GM19455 (cell line): ENCODE measurements around the gene PDE11A.

Source experiments
- ATAC-seq: cut with Tn5 transposase; IDR thresholded peaks from one replicate; pipeline ENCODE4 v1.9.1; 2021; ENCODE audit not compliant: unreplicated experiment

The PDE11A gene

DNA sequence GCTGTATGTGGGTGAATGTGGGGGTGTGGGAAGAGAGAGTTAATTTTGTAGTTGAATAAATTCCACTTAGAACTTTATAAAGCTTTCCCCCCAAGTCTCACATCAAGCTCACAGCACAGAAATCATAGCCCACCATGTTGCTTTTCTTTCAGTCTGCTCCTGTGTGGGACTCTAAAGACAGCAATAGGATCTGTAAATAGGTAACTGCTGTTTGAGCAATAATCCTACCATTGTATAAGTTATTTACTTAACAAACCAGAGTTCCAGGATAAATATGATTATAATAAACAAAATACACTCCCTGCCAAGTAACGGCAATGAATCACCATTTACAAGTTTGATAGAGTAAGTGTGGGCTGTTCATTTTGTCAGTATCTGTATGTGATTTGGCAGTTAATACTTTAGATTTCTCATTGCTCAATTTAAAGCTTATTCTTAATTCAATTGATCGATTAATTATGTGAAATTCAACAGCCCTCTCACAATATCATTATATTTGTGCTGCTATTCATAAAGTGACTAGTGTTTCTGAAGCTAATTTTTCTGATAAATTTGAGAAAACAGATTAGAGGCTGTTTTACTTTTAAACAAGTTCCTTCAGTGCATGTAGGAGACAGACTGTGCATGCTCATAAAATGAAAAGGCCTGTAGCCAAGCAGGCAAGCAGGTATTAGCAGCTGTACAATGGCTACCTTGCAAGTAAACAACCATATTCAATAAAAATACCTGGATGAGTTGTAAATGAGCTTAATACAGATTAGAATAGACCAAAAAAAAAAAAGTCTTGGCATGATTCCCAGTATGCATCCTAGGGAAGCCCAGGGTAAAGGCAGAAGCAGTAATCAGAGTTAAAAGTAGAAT, 142.7 kb downstream of the PDE11A start:
- ATAC-seq, result no peak

GRCh38 chr2:177923323-177923722, 149.3 kb downstream of the PDE11A start:
- ATAC-seq, result no peak

- ATAC-seq, result no peak
These were observed 150.9 kb downstream of the PDE11A start for GRCh38 chr2:177921726-177922125.

GRCh38 chr2:177917169-177917568, 155.4 kb downstream of the PDE11A start:
- no peak for ATAC-seq

- ATAC-seq, result no peak
These were observed 156.2 kb downstream of the PDE11A start for GRCh38 chr2:177916342-177916741.

- ATAC-seq, result no peak
These were observed 158.3 kb downstream of the PDE11A start for GRCh38 chr2:177914247-177914646.

DNA sequence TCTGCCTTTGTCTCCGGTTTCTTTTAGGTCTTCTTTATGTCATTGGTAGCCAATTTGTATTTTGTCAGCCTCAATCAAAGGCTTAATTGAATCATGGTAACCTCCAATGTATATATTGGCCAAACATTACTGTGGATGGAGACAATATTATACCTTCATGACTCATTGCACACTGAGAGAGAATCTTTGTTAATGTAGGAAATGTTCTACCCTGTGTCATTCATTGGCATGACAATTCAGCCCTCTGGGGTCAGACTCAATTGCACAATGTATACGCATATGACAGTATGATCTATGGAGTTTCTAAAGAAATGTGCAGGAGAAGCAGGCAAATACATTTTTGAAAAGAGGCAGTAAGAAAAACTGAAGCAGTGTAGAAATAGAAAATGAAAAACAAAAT, 162.6 kb downstream of the PDE11A start:
- ATAC-seq, result no peak

GRCh38 chr2:177908824-177909223, 163.8 kb downstream of the PDE11A start:
- ATAC-seq, result no peak

DNA sequence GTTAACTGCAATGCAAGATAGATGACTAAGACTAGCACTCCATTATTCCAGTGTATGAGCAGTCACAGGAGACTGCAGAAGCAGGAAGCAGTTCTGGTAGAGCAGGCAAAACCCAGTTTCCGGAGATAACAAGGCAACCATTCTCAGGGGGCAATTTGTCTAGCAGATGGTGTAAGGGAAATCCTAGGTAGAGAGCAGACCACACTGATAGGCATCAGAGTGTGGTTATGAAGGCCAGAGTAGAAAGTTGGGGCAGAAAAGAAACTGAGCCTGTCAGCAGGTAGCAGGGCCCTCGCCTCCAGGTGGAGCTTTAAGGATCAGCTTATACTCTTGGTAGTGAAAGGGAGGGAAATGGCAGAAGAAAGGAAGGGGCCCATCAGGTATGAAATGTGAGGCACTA, 164.4 kb downstream of the PDE11A start:
- no peak for ATAC-seq

DNA sequence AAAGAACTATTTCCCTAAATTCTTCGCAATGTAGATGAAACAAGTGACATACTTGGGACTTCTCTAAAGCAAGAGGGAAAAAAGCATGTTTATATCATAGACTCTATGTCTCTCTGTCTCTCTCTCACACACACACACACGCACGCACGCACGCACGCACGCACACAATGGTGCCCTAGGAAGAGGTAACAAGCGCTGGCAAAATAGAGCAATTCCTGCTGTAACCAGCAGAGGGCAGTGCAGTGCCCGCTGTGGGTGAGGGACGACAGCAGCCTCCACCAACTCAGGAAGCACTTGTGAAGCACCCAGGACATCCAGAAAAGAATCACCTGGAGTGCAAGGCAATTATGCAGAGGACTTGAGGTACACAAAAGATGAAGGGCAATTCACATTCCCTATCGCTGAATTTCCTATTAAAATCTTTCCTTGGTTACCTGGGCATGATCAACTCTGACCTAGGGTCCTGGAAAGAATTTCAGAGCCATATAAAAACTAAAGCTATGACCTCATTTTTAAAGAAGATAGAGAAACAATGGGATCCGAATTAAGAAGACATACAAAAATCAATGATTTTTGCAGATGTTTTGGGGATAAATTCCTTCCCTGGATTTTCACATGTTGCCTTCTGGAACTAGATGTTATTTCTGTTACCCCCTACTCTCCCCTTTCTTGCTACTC, 166.4 kb downstream of the PDE11A start:
- peak; percentile 97 for ATAC-seq

GRCh38 chr2:177905640-177906039, 166.9 kb downstream of the PDE11A start:
- no peak for ATAC-seq

GRCh38 chr2:177902395-177903163, 170.0 kb downstream of the PDE11A start:
- ATAC-seq, result no peak

- ATAC-seq, result no peak
These were observed 172.5 kb downstream of the PDE11A start for GRCh38 chr2:177900082-177900481.

DNA sequence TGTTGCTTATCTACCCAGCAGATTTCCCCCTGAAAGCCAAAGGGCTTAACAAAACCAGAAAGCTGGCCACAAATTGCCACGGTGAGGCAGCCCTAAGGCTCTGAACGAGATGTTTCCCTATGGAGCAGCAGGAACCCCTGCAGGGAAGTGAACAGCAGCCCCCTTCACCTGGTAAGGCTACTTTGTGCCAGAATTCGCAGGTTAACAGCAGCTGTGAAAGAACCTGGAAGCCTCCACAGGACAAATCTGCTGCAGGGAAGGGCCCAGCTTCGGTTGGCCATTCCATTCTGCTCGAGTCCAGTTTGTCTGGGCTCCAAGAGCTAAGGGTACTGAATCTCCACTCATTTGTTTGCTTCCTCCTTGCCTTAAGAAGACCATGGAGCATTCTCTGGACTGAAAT, 175.3 kb downstream of the PDE11A start:
- ATAC-seq, result no peak

GRCh38 chr2:177896587-177896986, 176.0 kb downstream of the PDE11A start:
- ATAC-seq, result no peak

GRCh38 chr2:177894546-177894945, 178.0 kb downstream of the PDE11A start:
- no peak for ATAC-seq

- no peak for ATAC-seq
These were observed 178.7 kb downstream of the PDE11A start for GRCh38 chr2:177893880-177894279.

- ATAC-seq, result no peak
These were observed 181.0 kb downstream of the PDE11A start for GRCh38 chr2:177891533-177891932.

- no peak for ATAC-seq
These were observed 182.6 kb downstream of the PDE11A start for GRCh38 chr2:177889818-177890460.

DNA sequence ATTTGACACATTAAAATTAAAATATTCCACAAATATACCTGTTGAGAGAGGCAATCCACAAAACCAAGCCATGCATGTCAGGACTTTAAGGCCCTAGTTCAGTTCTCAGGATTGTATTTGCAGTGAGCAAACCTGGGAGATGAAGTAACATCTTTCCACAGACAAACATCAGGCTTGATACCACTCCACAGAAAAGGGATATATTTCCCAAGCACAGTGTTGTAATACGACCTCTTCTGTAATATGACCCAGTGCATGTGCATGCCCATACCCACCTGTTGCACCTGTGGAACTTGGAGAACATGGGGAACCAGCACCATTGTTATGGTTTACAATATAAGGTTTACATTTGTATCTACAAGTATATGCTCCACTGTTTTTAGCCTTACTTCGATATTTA, 184.0 kb downstream of the PDE11A start:
- ATAC-seq, result no peak

DNA sequence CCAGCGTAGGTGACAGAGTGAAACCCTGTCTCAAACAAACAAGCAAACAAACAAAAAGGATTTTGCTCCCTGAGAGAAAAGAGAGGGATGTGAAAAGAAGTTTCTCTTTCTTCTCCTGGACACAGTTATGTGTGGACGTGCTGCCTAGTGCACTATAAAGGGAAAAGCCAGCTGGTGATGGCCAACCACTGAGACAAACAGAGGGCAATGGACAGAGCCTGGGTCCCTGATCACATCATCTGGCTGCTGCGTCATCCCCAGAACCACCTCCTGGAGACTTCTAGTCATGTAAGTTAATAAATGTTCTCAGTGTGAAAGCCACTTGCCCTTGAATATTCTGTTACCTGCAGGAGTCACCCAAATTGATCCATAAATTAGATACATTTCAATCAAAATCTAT, 184.9 kb downstream of the PDE11A start:
- ATAC-seq, result no peak
